HAP-1 (cell line): ENCODE data around the gene KCNA3.

ENCODE experiments used
- DNase-seq, 2 experiments: peaks; one replicate each; pipeline ENCODE4 v3.0.0-alpha.2; 2016 to 2020; ENCODE audit warnings: low spot score in 2 of 2
- H3K27me3 ChIP-seq: fragments of 250-450 bp; sonication (Bioruptor Pico); 2 replicates; pipeline ENCODE4 v1.5.1; 2020; ENCODE audit warnings: low read depth, mild to moderate bottlenecking, moderate library complexity
- H3K36me3 ChIP-seq: fragments of 250-450 bp; sonication (Bioruptor Pico); replicated peaks from 2 replicates; pipeline ENCODE4 v1.5.1; 2020; ENCODE audit warnings: mild to moderate bottlenecking
- H3K4me1 ChIP-seq: fragments of 250-450 bp; sonication (Bioruptor Pico); 2 replicates; pipeline ENCODE4 v1.5.1; 2020; ENCODE audit warnings: mild to moderate bottlenecking
- H3K4me3 ChIP-seq: fragments of 250-450 bp; sonication (Bioruptor Pico); 2 replicates; pipeline ENCODE4 v1.5.1; 2020; ENCODE audit warnings: mild to moderate bottlenecking, moderate library complexity
- H3K9me3 ChIP-seq: fragments of 250-450 bp; sonication (Bioruptor Pico); 2 replicates; pipeline ENCODE4 v1.5.1; 2020; ENCODE audit warnings: mild to moderate bottlenecking, moderate library complexity
- in situ Hi-C: fragments of 300-500 bp; cut with MboI; formaldehyde crosslinking; loops from 3 replicates; pipeline ENCODE4 v1.14.3; 2020; ENCODE audit warnings: low sequenced_read_pairs, inconsistent platforms, mixed read lengths

Gene KCNA3

DNA sequence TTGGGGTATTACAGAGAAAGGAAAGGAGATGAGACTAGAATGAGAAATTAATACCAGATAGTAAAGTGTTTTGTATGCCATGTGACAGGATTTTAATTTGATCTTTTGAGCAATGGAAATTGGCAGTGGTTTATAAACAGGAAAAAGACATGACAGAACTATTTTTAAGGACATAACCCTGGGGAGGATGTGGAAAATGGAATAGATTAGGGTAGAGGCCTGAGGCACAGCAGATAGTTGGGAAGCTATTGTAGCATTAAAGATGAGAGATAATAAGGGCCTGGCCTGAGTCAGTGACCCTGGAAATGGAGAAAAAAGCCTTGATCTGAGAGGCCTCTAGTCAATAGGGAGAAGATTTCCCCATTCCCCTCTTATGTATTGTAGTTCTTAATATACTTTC is 22.1 kb upstream of the KCNA3 start:
- Histone ChIP-seq H3K27me3 (peaks cover 5% of the 10 kb centered on the region; the same call in 1 of the 2 replicates), H3K4me3 (no peak overlapping the region)
- in situ Hi-C loops = no loop called here

GRCh38 chr1:110690709-110691365 is 16.1 kb upstream of the KCNA3 start:
- H3K9me3 ChIP-seq = no peaks in the 10 kb centered on the region
- no peaks in the 10 kb centered on the region for H3K4me1 ChIP-seq
- in situ Hi-C loops = no loop called here
- peaks cover 7% of the 10 kb centered on the region for H3K27me3 ChIP-seq
- H3K36me3 ChIP-seq = no peaks in the 10 kb centered on the region
- H3K4me3 ChIP-seq = no peak overlapping the region
- no peak for DNase-seq

More for the DNA sequence above, 22.1 kb upstream of the KCNA3 start:
- Histone ChIP-seq H3K36me3 (no peaks in the 10 kb centered on the region), H3K4me1 (no peaks in the 10 kb centered on the region), H3K9me3 (no peaks in the 10 kb centered on the region)
- no peak for DNase-seq

DNA sequence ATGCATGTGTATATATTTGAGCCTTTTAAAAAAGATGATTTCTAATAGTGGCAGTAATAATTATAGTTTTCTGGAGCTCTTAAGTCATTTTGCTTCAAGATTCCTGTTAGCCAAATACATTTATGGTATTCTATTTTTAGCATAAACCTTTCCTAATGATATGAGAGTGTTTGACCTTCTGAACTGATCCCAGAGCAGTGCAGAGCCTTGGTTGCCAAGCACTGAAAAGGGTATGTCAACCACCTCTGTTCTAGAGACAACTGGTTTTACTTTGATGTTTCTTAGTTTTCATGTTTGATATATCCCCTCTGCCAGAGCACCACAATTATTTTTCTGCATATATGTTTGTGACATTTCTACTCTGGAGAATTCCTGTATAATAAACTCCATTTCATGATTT is 15.1 kb upstream of the KCNA3 start:
- no peak overlapping the region for H3K4me3 ChIP-seq
- no peaks in the 10 kb centered on the region for H3K36me3 ChIP-seq
- no peaks in the 10 kb centered on the region for H3K9me3 ChIP-seq
- no peaks in the 10 kb centered on the region for H3K4me1 ChIP-seq
- DNase-seq = no peak
- in situ Hi-C loops = no loop called here
- peaks cover 4% of the 10 kb centered on the region for H3K27me3 ChIP-seq

DNA sequence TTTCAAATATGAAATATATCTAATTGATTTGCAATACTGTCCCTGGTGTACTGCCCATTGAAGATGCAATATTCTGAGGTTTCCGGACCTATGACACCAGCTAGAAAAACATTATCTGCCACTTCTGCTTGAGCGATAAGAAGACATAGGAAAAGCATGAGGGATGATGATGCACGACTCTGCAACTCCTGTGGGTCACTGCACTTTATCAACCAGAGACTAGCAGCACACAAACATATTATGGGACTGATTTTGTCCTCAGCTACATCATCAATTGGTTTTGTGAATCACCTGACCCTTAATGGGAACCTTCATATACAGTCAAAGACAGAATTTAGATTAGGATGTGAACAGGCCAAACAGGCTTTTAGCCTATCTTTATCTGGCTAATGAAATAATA is 13.8 kb upstream of the KCNA3 start:
- Histone ChIP-seq H3K9me3 (no peaks in the 10 kb centered on the region), H3K4me1 (no peaks in the 10 kb centered on the region), H3K4me3 (no peak overlapping the region), H3K36me3 (no peaks in the 10 kb centered on the region), H3K27me3 (peaks cover 2% of the 10 kb centered on the region)
- no peak for DNase-seq
- in situ Hi-C loops = no loop called here

- Histone ChIP-seq H3K4me3 (no peak overlapping the region), H3K36me3 (no peaks in the 10 kb centered on the region), H3K9me3 (no peaks in the 10 kb centered on the region), H3K27me3 (peaks cover 2% of the 10 kb centered on the region; the same call in 1 of the 2 replicates), H3K4me1 (no peaks in the 10 kb centered on the region)
- in situ Hi-C loops = no loop called here
- DNase-seq = no peak
Observed at GRCh38 chr1:110687250-110687649, 12.5 kb upstream of the KCNA3 start.

DNA sequence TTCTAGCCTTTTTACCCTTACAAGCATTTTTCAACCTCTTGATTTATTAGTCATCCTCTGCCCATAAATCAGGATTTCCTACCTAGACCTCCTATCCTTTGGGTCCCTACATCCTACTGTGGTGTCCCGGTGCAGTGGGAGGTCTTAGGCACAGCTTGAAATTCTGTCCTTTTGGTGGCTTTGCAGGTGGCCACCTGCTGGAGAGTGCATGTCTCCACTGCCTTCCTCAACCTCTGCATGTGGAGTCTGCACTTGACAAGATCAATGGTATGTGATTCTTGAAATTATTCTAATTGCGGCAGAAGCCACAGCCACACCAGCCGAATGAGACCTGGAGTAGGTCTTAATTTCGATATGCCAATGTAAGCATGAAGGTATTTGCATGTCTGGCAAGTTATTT is 11.4 kb upstream of the KCNA3 start:
- H3K9me3 ChIP-seq = no peaks in the 10 kb centered on the region
- H3K4me1 ChIP-seq = no peaks in the 10 kb centered on the region
- no peak overlapping the region for H3K4me3 ChIP-seq
- H3K27me3 ChIP-seq = peaks cover 2% of the 10 kb centered on the region; the same call in 1 of the 2 replicates
- DNase-seq = no peak
- in situ Hi-C loops = no loop called here
- no peaks in the 10 kb centered on the region for H3K36me3 ChIP-seq

GRCh38 chr1:110684491-110684890 is 9.8 kb upstream of the KCNA3 start:
- DNase-seq = no peak
- no peaks in the 10 kb centered on the region for H3K4me1 ChIP-seq
- H3K4me3 ChIP-seq = no peak overlapping the region
- H3K36me3 ChIP-seq = no peaks in the 10 kb centered on the region
- peaks cover 2% of the 10 kb centered on the region; the same call in 1 of the 2 replicates for H3K27me3 ChIP-seq
- no peaks in the 10 kb centered on the region for H3K9me3 ChIP-seq
- in situ Hi-C loops = no loop called here

DNA sequence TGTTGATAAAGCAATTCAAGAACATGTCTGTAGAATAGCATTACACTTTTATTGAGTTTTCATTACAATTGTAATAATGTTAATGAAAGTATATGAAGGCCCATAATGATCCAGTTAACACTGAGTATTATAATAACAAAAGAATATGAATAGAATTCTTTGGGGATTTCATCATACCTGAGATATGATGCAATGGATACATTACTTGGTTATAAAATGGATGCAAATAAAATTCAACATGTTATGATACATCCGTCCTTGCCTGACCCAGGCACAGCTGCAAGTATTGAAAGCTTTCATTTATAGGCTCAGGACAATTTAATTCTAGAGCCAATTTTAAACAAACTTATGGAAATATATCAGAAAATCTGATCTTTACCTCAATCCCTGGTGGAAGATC is 8.2 kb upstream of the KCNA3 start:
- H3K9me3 ChIP-seq = no peaks in the 10 kb centered on the region
- no peaks in the 10 kb centered on the region for H3K4me1 ChIP-seq
- DNase-seq = no peak
- in situ Hi-C loops = no loop called here
- no peaks in the 10 kb centered on the region for H3K36me3 ChIP-seq
- H3K27me3 ChIP-seq = 0 out of 2 replicates have a peak, but pooled peaks cover 2% of the 10 kb centered on the region
- H3K4me3 ChIP-seq = no peak overlapping the region

GRCh38 chr1:110680036-110680735 is 5.4 kb upstream of the KCNA3 start:
- DNase-seq = no peak
- in situ Hi-C loops = no loop called here
- H3K27me3 ChIP-seq = peaks cover 17% of the 10 kb centered on the region

DNA sequence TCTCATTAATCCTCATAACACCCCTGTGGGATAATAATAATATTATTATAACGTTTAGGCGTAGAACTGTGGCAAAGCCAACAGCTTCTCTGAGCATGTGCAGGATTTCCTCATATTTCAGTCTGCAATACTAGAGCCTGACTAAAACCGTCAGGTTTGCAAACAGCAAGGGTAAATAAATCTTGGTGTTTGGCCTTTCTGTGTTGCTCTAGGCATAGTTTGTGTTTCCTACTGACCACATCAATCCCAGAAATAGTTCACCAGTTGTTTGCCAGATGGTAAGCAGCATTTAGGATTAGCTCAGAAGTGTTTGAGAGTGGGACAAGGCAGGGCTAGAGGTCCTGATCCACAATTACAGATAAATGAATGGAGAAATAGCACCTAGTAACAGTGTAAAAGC is 2.8 kb upstream of the KCNA3 start:
- in situ Hi-C loops = no loop called here
- DNase-seq = no peak

More at GRCh38 chr1:110680036-110680735, 5.4 kb upstream of the KCNA3 start:
- H3K4me3 ChIP-seq = no peak overlapping the region
- H3K4me1 ChIP-seq = no peaks in the 10 kb centered on the region
- no peaks in the 10 kb centered on the region for H3K36me3 ChIP-seq
- H3K9me3 ChIP-seq = no peaks in the 10 kb centered on the region

GRCh38 chr1:110676970-110677369 is 2.2 kb upstream of the KCNA3 start:
- in situ Hi-C loops = no loop called here
- Histone ChIP-seq H3K27me3 (peaks cover 25% of the 10 kb centered on the region), H3K4me1 (no peaks in the 10 kb centered on the region), H3K4me3 (no peak overlapping the region), H3K36me3 (no peaks in the 10 kb centered on the region), H3K9me3 (no peaks in the 10 kb centered on the region)
- no peak for DNase-seq

More for the DNA sequence above, 2.8 kb upstream of the KCNA3 start:
- Histone ChIP-seq H3K9me3 (no peaks in the 10 kb centered on the region), H3K36me3 (no peaks in the 10 kb centered on the region), H3K4me1 (no peaks in the 10 kb centered on the region), H3K4me3 (no peak overlapping the region), H3K27me3 (peaks cover 20% of the 10 kb centered on the region)

DNA sequence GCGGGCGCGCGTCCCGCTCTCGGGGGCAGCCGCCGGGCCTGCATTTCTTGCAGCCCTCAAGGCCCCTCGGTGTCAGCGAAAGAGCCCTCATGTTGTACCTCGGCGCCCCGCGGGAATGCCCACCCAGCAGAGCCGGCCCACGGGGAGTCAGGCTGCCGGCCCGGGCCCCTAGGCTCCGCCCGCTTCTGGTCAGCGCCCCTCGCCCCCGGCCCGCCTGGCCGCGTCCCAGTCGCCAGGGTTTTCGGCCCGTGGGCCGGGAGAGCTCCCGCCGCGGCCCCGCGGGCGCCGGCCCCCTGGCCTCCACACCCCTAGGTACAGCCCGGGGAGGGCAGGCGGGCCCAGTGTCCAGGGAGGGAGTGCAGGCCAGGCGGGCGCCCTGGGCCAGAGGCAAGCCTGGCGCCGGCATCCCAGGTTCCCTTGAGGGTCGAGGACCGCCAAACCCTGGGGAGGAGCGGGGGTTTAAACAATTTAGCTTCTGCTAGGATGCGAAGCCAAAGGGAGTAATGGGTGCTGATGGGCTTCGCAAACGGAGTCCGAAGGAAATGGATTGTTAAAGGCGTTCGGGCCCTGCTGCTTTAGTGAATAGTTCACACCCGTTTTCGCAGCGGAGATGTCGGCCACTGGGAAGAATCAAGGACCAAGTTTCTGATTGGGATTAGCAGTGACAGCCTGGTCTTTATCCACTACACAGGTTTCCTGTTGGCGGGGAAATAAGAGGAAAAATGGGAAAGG is 486 bp upstream of the KCNA3 start:
- in situ Hi-C loops = no loop called here
- no peaks in the 10 kb centered on the region for H3K4me1 ChIP-seq
- peaks cover 34% of the 10 kb centered on the region for H3K27me3 ChIP-seq
- H3K9me3 ChIP-seq = no peaks in the 10 kb centered on the region
- H3K36me3 ChIP-seq = no peaks in the 10 kb centered on the region
- DNase-seq = no peak
- no peak overlapping the region for H3K4me3 ChIP-seq

- Histone ChIP-seq H3K27me3 (peaks cover 34% of the 10 kb centered on the region), H3K4me3 (no peak overlapping the region), H3K9me3 (no peaks in the 10 kb centered on the region), H3K4me1 (no peaks in the 10 kb centered on the region), H3K36me3 (no peaks in the 10 kb centered on the region)
- in situ Hi-C loops = no loop called here
- DNase-seq = no peak
Observed at GRCh38 chr1:110673805-110674336, 869 bp downstream of the KCNA3 start.
